HCT116 (cell line): ENCODE results near the gene GCGR. TPM values are rescaled to one million over a fixed set of nuclear protein-coding genes. Genes with fewer than 3 reads are reported as not detected.

Experiments
- ATAC-seq: fragments of 200-7000 bp; cut with Tn5 transposase; 2 replicates; pipeline ENCODE4 v1.9.1; 2020; ENCODE audit warnings: mild to moderate bottlenecking, moderate library complexity
- BruUV-seq: library from RNA; stranded (reverse); fragments of 400-500 nt; replicated peaks from 2 replicates; lab custom pipeline; 2021; lab: Mats Ljungman, UMichigan
- CTCF ChIA-PET: fragments of 300-600 bp; sonication (Branson Sonifier 250); formaldehyde crosslinking; loops from one replicate; lab custom pipeline; 2021; ENCODE audit warnings: antibody characterized with exemption; lab: Charles Lee
- POLR2A ChIA-PET: fragments of 300-600, 350-600 bp; sonication (Branson Sonifier 250); formaldehyde crosslinking; loops from one replicate; lab custom pipeline; 2021; ENCODE audit warnings: antibody characterized with exemption; lab: Charles Lee
- RAD21 ChIA-PET, 2 experiments: fragments of 300-600 bp; sonication (Branson Sonifier 250); formaldehyde crosslinking; loops; one replicate each; lab custom pipeline; 2023; ENCODE audit warnings: low total read pairs in 2 of 2; ENCODE audit not compliant: uncharacterized antibody in 2 of 2, unreplicated experiment in 2 of 2, low non-redundant PET in 1 of 2; lab: Charles Lee
- DNase-seq: peaks from one replicate; pipeline ENCODE4 v3.0.0-alpha.2; 2010; ENCODE audit warnings: low read depth, low spot score
- H2AFZ ChIP-seq: fragments of 200-600 bp; shearing (Covaris generic), sonication (generic); 2 replicates; pipeline ENCODE4 v1.6.1; 2017; ENCODE audit warnings: low read depth, mixed run types, mixed read lengths, antibody characterized with exemption, low read length; ENCODE audit not compliant: poor library complexity, severe bottlenecking
- H3K27ac ChIP-seq: 2 replicates; pipeline ENCODE4 v1.5.1; 2012; ENCODE audit warnings: low read depth, low read length
- H3K27me3 ChIP-seq: fragments of 200-600 bp; sonication (generic); 2 replicates; pipeline ENCODE4 v1.6.1; 2016; ENCODE audit warnings: mixed run types, low read length, mixed read lengths; ENCODE audit not compliant: insufficient read depth
- H3K36me3 ChIP-seq, 2 experiments: fragments of 200-500 bp in 1 of 2; fragments of 200-600 bp in 1 of 2; sonication (Bioruptor generic) in 1 of 2; sonication (generic) in 1 of 2; 2 replicates each; pipeline versions ENCODE4 v1.5.1 to v1.6.1; 2014 to 2016; ENCODE audit warnings: low read length in 2 of 2, inconsistent platforms in 1 of 2, mixed read lengths in 1 of 2, mixed run types in 1 of 2; ENCODE audit not compliant: insufficient read depth in 2 of 2, control insufficient read depth in 1 of 2
- H3K4me1 ChIP-seq, 2 experiments: fragments of 200-600 bp in 1 of 2; sonication (generic) in 1 of 2; 2 replicates each; pipeline versions ENCODE4 v1.5.1 to v1.6.1; 2012 to 2017; ENCODE audit warnings: low read length in 2 of 2, inconsistent platforms in 1 of 2, mild to moderate bottlenecking in 1 of 2, mixed read lengths in 1 of 2, mixed run types in 1 of 2, moderate library complexity in 1 of 2; ENCODE audit not compliant: insufficient read depth in 2 of 2, control insufficient read depth in 1 of 2
- H3K4me2 ChIP-seq: fragments of 200-600 bp; sonication (generic); 2 replicates; pipeline ENCODE4 v1.6.1; 2017; ENCODE audit warnings: mixed run types, low read length, mixed read lengths
- H3K4me3 ChIP-seq, 2 experiments: fragments of 200-600 bp in 1 of 2; sonication (generic) in 1 of 2; replicated peaks in 1 of 2; 2 replicates each; pipeline ENCODE4 v1.5.1; 2011 to 2016; ENCODE audit warnings: low read length in 2 of 2, control low read depth in 1 of 2, low read depth in 1 of 2, mild to moderate bottlenecking in 1 of 2, mixed read lengths in 1 of 2, mixed run types in 1 of 2
- H3K79me2 ChIP-seq: fragments of 200-600 bp; sonication (generic); 2 replicates; pipeline ENCODE4 v1.6.1; 2017; ENCODE audit warnings: mild to moderate bottlenecking, mixed run types, low read length, moderate library complexity, mixed read lengths; ENCODE audit not compliant: insufficient read depth
- H3K9ac ChIP-seq: fragments of 200-600 bp; sonication (generic); 2 replicates; pipeline ENCODE4 v1.6.1; 2016; ENCODE audit warnings: low read length, mixed read lengths
- H3K9me2 ChIP-seq: fragments of 200-600 bp; sonication (generic), shearing (Covaris generic); 2 replicates; pipeline ENCODE4 v1.6.1; 2017; ENCODE audit warnings: mixed run types, mild to moderate bottlenecking, moderate library complexity; ENCODE audit not compliant: insufficient read depth
- H3K9me3 ChIP-seq, 2 experiments: fragments of 200-500 bp in 1 of 2; fragments of 200-600 bp in 1 of 2; sonication (Bioruptor generic) in 1 of 2; sonication (generic) in 1 of 2; 2 replicates each; pipeline ENCODE4 v1.6.1; 2014 to 2017; ENCODE audit warnings: low read length in 2 of 2, mixed read lengths in 2 of 2, inconsistent platforms in 1 of 2, low read depth in 1 of 2, mild to moderate bottlenecking in 1 of 2, mixed run types in 1 of 2, moderate library complexity in 1 of 2; ENCODE audit not compliant: control insufficient read depth in 1 of 2, insufficient read depth in 1 of 2
- H4K20me1 ChIP-seq: fragments of 200-600 bp; sonication (generic), shearing (Covaris generic); 2 replicates; pipeline ENCODE4 v1.6.1; 2017; ENCODE audit warnings: mixed run types, mild to moderate bottlenecking, moderate library complexity; ENCODE audit not compliant: insufficient read depth
- ATF3 ChIP-seq: IDR thresholded peaks from 2 replicates; pipeline ENCODE4 v1.6.1; 2012
- CBX3 ChIP-seq: IDR thresholded peaks from 2 replicates; pipeline ENCODE4 v1.6.1; 2012; ENCODE audit warnings: low read depth
- CTCF ChIP-seq, 3 experiments: fragments of 200-600 bp in 1 of 3; sonication (generic) in 1 of 3; IDR thresholded peaks in 2 of 3; conservative IDR thresholded peaks in 1 of 3; 2 replicates each; pipeline ENCODE4 v1.5.1; 2012 to 2017; ENCODE audit warnings: low read depth in 2 of 3, low read length in 2 of 3, antibody characterized with exemption in 1 of 3, borderline replicate concordance in 1 of 3, control low read depth in 1 of 3, mild to moderate bottlenecking in 1 of 3, mixed read lengths in 1 of 3, mixed run types in 1 of 3, moderate library complexity in 1 of 3; ENCODE audit not compliant: insufficient read depth in 1 of 3
- FOSL1 ChIP-seq: IDR thresholded peaks from 2 replicates; pipeline ENCODE4 v1.6.1; 2012; ENCODE audit warnings: low read depth
- SP1 ChIP-seq: IDR thresholded peaks from 2 replicates; pipeline ENCODE4 v1.6.1; 2012; ENCODE audit warnings: low read depth
- SRF ChIP-seq: IDR thresholded peaks from 2 replicates; pipeline ENCODE4 v1.6.1; 2012; ENCODE audit warnings: low read depth
- YY1 ChIP-seq: IDR thresholded peaks from 2 replicates; pipeline ENCODE4 v1.6.1; 2011; ENCODE audit warnings: low read length, low read depth, moderate library complexity, mild to moderate bottlenecking; ENCODE audit not compliant: insufficient replicate concordance; ENCODE audit errors: extremely low read depth
- intact Hi-C: fragments of 100-400 bp; cut with micrococcal nuclease; formaldehyde crosslinking; loops from 2 replicates; pipeline ENCODE4 v1.10.0; 2022
- total RNA-seq: library from RNA; stranded (reverse); gene quantifications from one replicate; pipeline ENCODE4 v1.2.1, GENCODE V29; 2021; ENCODE audit not compliant: unreplicated experiment

Gene GCGR
- total RNA-seq, 1 experiment from 2014 or later = not detected

GRCh38 chr17:81824595-81824994 is 20.6 kb downstream of the GCGR start:
- H3K4me3 ChIP-seq = no peak overlapping the region
- CTCF ChIA-PET = no interaction called here
- BruUV-seq = no TSS peak
- no peak overlapping the region for H3K9ac ChIP-seq
- H3K36me3 ChIP-seq = no peaks in the 10 kb centered on the region
- TF ChIP-seq YY1 (no peak), ATF3 (no peak)
- H4K20me1 ChIP-seq = no peaks in the 10 kb centered on the region
- ATAC-seq (no peak), DNase-seq (no peak)
- H3K9me2 ChIP-seq = no peaks in the 10 kb centered on the region
- no peak overlapping the region; the same call in 1 of the 2 replicates for H3K27ac ChIP-seq
- no peaks in the 10 kb centered on the region for H3K9me3 ChIP-seq
- RAD21 ChIA-PET = no interaction called here
- POLR2A ChIA-PET = interaction anchor here (1.2 kb wide), 1 partner anchor 8 kb away, joined by 3 read pairs; the partner anchor contains the start of gene MCRIP1
- H2AFZ ChIP-seq = no peak overlapping the region
- intact Hi-C loops = no loop called here
- no peaks in the 10 kb centered on the region for H3K79me2 ChIP-seq
- H3K4me1 ChIP-seq = peaks cover 21 to 24% of the 10 kb centered on the region in 2 experiments
- no peak overlapping the region for H3K4me2 ChIP-seq
- H3K27me3 ChIP-seq = no peaks in the 10 kb centered on the region

GRCh38 chr17:81825841-81826466 is 22.0 kb downstream of the GCGR start:
- Histone ChIP-seq H3K36me3 (no peaks in the 10 kb centered on the region), H3K4me1 (peaks cover 21 to 24% of the 10 kb centered on the region in 2 experiments), H3K79me2 (no peaks in the 10 kb centered on the region), H4K20me1 (no peaks in the 10 kb centered on the region), H3K4me3 (no peak overlapping the region), H3K27ac (no peak overlapping the region; the same call in 1 of the 2 replicates), H2AFZ (no peak overlapping the region), H3K9me2 (no peaks in the 10 kb centered on the region), H3K27me3 (no peaks in the 10 kb centered on the region), H3K9me3 (no peaks in the 10 kb centered on the region), H3K4me2 (no peak overlapping the region), H3K9ac (no peak overlapping the region)
- RAD21 ChIA-PET = no interaction called here
- POLR2A ChIA-PET = interaction anchor here (0.7 kb wide), 1 partner anchor 1371 kb away, joined by 3 read pairs; no protein-coding TSS in a partner anchor
- 0 out of 2 replicates have a peak, but pooled peaks have one; percentile 4 for ATAC-seq
- intact Hi-C loops = no loop called here
- no TSS peak for BruUV-seq
- DNase-seq = no peak
- TF ChIP-seq SRF (no peak), SP1 (no peak), FOSL1 (no peak), CBX3 (no peak), CTCF (IDR thresholded peaks at IDR 0.05 in 2 of 3, conservative IDR thresholded peaks at IDR 0.05 in 1 of 3; ENCODE audit: borderline replicate concordance in 1 of 3, insufficient read depth in 1 of 3, low read depth in 2 of 3, low read length in 2 of 3) (peak in 2 of 3 experiments; percentile 41 to 48; a peak in 4 of 6 replicates)
- CTCF ChIA-PET = interaction anchor here (1.3 kb wide), 1 partner anchor 31 kb away, joined by 3 read pairs; no protein-coding TSS in a partner anchor
